ENCODE measurements around the gene RAB6B.

- TF ChIP-seq CTCF (conservative IDR thresholded peaks at IDR 0.05 in 1 of 2, IDR thresholded peaks at IDR 0.05 in 1 of 2; ENCODE audit: low read depth in 1 of 2, low read length in 2 of 2) (no peak), EZH2 (IDR thresholded peaks at IDR 0.05; ENCODE audit: low read length, missing control alignments) (no peak)
These were observed 20.8 kb downstream of the RAB6B start for GRCh38 chr3:133874761-133875438.
